Measurements from ENCODE around the gene ITIH3.

DNA sequence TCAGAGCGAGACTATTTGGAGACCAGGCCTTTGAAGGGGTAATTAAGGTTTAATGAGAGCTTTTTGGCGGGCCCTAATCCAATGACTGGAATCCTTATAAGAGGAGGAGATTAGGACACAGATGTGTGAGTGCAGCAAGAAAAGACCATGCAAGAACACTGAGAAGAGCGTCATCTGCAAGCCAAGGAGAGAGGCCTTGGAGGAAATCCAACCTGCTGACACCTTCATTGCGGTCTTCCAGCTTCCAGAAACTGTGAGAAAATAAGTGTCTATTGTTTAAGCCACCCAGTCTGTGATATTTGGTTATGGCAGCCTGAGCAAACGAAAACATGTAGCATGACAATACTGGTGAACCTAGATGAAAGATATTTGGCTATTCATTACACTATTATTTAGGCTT, 63.3 kb downstream of the ITIH3 start:
- TF ChIP-seq BACH1 (IDR thresholded peaks at IDR 0.05; ENCODE audit: low read length): no peak
- TF ChIP-seq JUND (IDR thresholded peaks at IDR 0.05; ENCODE audit: low read length): no peak
- TF ChIP-seq, protein P1, sequence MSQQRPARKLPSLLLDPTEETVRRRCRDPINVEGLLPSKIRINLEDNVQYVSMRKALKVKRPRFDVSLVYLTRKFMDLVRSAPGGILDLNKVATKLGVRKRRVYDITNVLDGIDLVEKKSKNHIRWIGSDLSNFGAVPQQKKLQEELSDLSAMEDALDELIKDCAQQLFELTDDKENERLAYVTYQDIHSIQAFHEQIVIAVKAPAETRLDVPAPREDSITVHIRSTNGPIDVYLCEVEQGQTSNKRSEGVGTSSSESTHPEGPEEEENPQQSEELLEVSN (IDR thresholded peaks at IDR 0.05): no peak
- TF ChIP-seq YY1 (IDR thresholded peaks at IDR 0.05; ENCODE audit: low read depth, low read length): no peak
- TF ChIP-seq POLR2AphosphoS5 (IDR thresholded peaks at IDR 0.05; ENCODE audit: low read depth, low read length): no peak
- TF ChIP-seq BRCA1 (IDR thresholded peaks at IDR 0.05; ENCODE audit: low read depth, low read length): no peak
- no peak for TF ChIP-seq TBP (IDR thresholded peaks at IDR 0.05; ENCODE audit: low read depth, low read length)
